Measurements from ENCODE around the gene ADD3. TPM values are rescaled to one million over a fixed set of nuclear protein-coding genes. Genes with fewer than 3 reads are reported as not detected.

Gene ADD3
- total and polyA plus RNA-seq, 2 of the 13 experiments (the other 11 are each of a cell fraction or from before 2014, with no cell fraction given): 44.7 to 57.5 TPM

DNA sequence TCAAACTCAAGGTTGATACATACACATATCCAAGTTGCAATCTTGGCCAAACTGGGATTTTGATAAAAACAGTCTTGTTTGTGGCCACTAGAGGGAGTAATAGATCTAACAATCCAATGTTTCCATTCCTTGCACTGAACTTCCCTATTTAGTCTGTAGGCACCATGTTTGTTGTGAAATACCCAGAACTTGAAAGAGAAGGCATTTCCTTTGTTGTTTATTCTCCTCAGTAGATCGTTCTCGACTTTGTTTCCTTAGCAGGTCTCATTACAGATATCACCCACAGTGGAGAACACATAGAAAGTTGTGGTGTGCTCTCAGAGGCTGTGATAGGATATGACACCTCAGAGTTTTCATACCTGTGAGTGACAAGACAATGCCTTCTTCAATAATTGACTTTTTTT lies 129.4 kb downstream of the ADD3 start (continued):
- TF ChIP-seq, protein P1, sequence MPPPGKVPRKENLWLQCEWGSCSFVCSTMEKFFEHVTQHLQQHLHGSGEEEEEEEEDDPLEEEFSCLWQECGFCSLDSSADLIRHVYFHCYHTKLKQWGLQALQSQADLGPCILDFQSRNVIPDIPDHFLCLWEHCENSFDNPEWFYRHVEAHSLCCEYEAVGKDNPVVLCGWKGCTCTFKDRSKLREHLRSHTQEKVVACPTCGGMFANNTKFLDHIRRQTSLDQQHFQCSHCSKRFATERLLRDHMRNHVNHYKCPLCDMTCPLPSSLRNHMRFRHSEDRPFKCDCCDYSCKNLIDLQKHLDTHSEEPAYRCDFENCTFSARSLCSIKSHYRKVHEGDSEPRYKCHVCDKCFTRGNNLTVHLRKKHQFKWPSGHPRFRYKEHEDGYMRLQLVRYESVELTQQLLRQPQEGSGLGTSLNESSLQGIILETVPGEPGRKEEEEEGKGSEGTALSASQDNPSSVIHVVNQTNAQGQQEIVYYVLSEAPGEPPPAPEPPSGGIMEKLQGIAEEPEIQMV (CRISPR knock-in tag; IDR thresholded peaks at IDR 0.05; ENCODE audit: low read depth): no peak
- TF ChIP-seq ARNT2 (CRISPR knock-in tag; IDR thresholded peaks at IDR 0.05; ENCODE audit: low read depth) (no peak), HDAC1 (CRISPR knock-in tag; IDR thresholded peaks at IDR 0.05) (no peak), ATF1 (CRISPR knock-in tag; IDR thresholded peaks at IDR 0.05) (no peak), ARHGAP35 (CRISPR knock-in tag; IDR thresholded peaks at IDR 0.05; ENCODE audit: borderline replicate concordance) (no peak), ELF1 (CRISPR knock-in tag; IDR thresholded peaks at IDR 0.05) (no peak), ZNF383 (CRISPR knock-in tag; IDR thresholded peaks at IDR 0.05; ENCODE audit: borderline replicate concordance) (no peak), MED13 (CRISPR knock-in tag; IDR thresholded peaks at IDR 0.05) (no peak), GATAD1 (CRISPR knock-in tag; IDR thresholded peaks at IDR 0.05) (no peak), RFX1 (IDR thresholded peaks at IDR 0.05) (no peak), CEBPG (CRISPR knock-in tag; IDR thresholded peaks at IDR 0.05) (peak; percentile 83), ZNF563 (CRISPR knock-in tag; IDR thresholded peaks at IDR 0.05) (no peak), HCFC1 (IDR thresholded peaks at IDR 0.05; ENCODE audit: low read depth, low read length) (no peak), NR2C2 (CRISPR knock-in tag; IDR thresholded peaks at IDR 0.05; ENCODE audit: borderline replicate concordance) (no peak)
- TF ChIP-seq, protein P2, sequence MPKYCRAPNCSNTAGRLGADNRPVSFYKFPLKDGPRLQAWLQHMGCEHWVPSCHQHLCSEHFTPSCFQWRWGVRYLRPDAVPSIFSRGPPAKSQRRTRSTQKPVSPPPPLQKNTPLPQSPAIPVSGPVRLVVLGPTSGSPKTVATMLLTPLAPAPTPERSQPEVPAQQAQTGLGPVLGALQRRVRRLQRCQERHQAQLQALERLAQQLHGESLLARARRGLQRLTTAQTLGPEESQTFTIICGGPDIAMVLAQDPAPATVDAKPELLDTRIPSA (CRISPR knock-in tag; IDR thresholded peaks at IDR 0.05; ENCODE audit: borderline replicate concordance): no peak
- TF ChIP-seq, protein P3, sequence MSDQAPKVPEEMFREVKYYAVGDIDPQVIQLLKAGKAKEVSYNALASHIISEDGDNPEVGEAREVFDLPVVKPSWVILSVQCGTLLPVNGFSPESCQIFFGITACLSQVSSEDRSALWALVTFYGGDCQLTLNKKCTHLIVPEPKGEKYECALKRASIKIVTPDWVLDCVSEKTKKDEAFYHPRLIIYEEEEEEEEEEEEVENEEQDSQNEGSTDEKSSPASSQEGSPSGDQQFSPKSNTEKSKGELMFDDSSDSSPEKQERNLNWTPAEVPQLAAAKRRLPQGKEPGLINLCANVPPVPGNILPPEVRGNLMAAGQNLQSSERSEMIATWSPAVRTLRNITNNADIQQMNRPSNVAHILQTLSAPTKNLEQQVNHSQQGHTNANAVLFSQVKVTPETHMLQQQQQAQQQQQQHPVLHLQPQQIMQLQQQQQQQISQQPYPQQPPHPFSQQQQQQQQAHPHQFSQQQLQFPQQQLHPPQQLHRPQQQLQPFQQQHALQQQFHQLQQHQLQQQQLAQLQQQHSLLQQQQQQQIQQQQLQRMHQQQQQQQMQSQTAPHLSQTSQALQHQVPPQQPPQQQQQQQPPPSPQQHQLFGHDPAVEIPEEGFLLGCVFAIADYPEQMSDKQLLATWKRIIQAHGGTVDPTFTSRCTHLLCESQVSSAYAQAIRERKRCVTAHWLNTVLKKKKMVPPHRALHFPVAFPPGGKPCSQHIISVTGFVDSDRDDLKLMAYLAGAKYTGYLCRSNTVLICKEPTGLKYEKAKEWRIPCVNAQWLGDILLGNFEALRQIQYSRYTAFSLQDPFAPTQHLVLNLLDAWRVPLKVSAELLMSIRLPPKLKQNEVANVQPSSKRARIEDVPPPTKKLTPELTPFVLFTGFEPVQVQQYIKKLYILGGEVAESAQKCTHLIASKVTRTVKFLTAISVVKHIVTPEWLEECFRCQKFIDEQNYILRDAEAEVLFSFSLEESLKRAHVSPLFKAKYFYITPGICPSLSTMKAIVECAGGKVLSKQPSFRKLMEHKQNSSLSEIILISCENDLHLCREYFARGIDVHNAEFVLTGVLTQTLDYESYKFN (CRISPR knock-in tag; conservative IDR thresholded peaks at IDR 0.05): peak; percentile 18; the same call in 1 of the 2 replicates
- TF ChIP-seq, protein P4, sequence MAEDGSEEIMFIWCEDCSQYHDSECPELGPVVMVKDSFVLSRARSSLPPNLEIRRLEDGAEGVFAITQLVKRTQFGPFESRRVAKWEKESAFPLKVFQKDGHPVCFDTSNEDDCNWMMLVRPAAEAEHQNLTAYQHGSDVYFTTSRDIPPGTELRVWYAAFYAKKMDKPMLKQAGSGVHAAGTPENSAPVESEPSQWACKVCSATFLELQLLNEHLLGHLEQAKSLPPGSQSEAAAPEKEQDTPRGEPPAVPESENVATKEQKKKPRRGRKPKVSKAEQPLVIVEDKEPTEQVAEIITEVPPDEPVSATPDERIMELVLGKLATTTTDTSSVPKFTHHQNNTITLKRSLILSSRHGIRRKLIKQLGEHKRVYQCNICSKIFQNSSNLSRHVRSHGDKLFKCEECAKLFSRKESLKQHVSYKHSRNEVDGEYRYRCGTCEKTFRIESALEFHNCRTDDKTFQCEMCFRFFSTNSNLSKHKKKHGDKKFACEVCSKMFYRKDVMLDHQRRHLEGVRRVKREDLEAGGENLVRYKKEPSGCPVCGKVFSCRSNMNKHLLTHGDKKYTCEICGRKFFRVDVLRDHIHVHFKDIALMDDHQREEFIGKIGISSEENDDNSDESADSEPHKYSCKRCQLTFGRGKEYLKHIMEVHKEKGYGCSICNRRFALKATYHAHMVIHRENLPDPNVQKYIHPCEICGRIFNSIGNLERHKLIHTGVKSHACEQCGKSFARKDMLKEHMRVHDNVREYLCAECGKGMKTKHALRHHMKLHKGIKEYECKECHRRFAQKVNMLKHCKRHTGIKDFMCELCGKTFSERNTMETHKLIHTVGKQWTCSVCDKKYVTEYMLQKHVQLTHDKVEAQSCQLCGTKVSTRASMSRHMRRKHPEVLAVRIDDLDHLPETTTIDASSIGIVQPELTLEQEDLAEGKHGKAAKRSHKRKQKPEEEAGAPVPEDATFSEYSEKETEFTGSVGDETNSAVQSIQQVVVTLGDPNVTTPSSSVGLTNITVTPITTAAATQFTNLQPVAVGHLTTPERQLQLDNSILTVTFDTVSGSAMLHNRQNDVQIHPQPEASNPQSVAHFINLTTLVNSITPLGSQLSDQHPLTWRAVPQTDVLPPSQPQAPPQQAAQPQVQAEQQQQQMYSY (CRISPR knock-in tag; IDR thresholded peaks at IDR 0.05): no peak
- TF ChIP-seq, protein P5, sequence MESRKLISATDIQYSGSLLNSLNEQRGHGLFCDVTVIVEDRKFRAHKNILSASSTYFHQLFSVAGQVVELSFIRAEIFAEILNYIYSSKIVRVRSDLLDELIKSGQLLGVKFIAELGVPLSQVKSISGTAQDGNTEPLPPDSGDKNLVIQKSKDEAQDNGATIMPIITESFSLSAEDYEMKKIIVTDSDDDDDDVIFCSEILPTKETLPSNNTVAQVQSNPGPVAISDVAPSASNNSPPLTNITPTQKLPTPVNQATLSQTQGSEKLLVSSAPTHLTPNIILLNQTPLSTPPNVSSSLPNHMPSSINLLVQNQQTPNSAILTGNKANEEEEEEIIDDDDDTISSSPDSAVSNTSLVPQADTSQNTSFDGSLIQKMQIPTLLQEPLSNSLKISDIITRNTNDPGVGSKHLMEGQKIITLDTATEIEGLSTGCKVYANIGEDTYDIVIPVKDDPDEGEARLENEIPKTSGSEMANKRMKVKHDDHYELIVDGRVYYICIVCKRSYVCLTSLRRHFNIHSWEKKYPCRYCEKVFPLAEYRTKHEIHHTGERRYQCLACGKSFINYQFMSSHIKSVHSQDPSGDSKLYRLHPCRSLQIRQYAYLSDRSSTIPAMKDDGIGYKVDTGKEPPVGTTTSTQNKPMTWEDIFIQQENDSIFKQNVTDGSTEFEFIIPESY (CRISPR knock-in tag; IDR thresholded peaks at IDR 0.05): no peak
- TF ChIP-seq, protein P6, sequence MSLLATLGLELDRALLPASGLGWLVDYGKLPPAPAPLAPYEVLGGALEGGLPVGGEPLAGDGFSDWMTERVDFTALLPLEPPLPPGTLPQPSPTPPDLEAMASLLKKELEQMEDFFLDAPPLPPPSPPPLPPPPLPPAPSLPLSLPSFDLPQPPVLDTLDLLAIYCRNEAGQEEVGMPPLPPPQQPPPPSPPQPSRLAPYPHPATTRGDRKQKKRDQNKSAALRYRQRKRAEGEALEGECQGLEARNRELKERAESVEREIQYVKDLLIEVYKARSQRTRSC (CRISPR knock-in tag; IDR thresholded peaks at IDR 0.05; ENCODE audit: low read depth): no peak

Measured in HepG2 (cell line).